GM21825 (cell line): ENCODE data around the gene GPR137.

Experiments
- ATAC-seq: cut with Tn5 transposase; IDR thresholded peaks from one replicate; pipeline ENCODE4 v1.9.1; 2021; ENCODE audit warnings: mild to moderate bottlenecking, moderate library complexity; ENCODE audit not compliant: unreplicated experiment

The GPR137 gene

GRCh38 chr11:64284962-64285884, at the start of gene GPR137:
GPR137 (plus strand) TSS chr11:64285848; CDS start chr11:64286525, 677 bp downstream.
- peak; percentile 45 for ATAC-seq

DNA sequence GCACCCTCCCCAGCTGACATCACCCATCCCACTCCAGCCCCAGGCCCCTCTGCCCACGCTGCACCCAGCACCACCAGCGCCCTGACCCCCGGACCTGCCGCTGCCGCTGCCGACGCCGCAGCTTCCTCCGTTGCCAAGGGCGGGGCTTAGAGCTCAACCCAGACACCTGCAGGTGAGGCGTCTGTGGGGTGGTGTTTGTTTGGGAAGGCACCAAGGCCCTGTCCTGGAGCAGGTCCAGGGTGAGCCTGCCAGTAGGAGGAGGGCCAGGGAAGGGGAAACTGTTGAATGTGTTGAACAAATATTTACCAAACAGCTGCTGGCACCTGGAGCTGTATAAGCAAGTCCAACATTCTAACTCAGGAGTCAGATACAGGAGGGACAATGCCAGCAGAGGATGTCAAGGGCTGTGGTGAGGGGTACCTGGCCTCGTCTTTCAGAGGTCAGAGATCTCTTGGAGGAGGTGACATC, 48.1 kb upstream of the GPR137 start:
- no peak for ATAC-seq

GRCh38 chr11:64238076-64238475, 47.6 kb upstream of the GPR137 start:
- no peak for ATAC-seq

DNA sequence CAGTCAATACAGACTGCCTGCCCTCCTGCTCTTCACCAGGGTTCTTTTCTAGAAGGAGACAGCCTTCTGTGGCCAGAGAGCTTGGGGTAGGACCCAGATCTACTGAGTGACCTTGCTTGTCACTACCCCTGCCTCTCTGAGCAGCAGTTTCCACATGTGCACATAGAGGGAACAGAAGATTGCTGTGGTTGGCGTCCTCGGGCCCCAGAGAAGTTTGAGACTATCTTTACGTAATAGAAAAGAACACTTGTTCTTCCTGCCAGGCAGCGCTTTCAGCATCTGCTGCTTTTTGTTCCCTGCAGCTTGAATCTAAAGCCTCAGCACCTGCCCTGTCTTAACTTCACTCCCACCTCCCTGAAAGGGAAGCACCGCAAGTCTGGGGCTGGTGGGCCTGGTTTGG, 46.6 kb upstream of the GPR137 start:
- no peak for ATAC-seq

DNA sequence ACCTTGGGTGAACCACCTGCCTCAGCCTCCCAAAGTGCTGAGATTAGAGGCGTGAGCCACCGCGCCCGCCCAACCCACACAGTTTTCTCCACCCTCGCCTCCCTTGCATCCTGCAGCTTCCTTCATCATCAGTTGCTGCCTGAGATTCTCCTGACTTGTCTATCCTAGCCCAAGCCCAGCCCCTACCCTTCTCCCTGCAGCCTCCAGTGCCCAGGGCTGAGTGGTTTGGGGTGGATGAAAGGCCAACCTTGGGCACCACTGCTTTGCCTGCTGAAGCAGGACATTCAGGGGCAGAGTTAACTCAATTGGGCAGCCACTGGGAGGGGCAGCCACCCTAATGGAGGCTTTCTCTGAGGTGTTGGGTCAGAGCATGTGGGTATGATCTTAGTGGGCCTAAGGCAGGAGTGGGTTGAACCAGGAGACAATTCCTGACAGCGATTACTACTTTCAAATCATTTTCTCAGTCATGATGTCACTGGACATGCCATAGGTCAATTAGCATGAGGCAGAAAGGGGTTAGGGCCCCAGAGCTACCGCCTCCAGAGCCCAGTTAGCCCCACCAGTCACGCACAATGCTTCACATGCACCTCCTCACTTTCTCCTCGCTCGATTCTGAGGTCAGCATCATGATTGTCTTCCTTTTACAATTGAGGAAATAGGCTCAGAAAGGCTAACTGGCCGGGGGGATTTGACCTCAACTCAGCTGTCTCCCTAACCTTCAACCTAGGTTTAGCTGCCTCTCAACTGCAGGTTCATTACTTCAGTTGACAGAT, 45.8 kb upstream of the GPR137 start:
- no peak for ATAC-seq

DNA sequence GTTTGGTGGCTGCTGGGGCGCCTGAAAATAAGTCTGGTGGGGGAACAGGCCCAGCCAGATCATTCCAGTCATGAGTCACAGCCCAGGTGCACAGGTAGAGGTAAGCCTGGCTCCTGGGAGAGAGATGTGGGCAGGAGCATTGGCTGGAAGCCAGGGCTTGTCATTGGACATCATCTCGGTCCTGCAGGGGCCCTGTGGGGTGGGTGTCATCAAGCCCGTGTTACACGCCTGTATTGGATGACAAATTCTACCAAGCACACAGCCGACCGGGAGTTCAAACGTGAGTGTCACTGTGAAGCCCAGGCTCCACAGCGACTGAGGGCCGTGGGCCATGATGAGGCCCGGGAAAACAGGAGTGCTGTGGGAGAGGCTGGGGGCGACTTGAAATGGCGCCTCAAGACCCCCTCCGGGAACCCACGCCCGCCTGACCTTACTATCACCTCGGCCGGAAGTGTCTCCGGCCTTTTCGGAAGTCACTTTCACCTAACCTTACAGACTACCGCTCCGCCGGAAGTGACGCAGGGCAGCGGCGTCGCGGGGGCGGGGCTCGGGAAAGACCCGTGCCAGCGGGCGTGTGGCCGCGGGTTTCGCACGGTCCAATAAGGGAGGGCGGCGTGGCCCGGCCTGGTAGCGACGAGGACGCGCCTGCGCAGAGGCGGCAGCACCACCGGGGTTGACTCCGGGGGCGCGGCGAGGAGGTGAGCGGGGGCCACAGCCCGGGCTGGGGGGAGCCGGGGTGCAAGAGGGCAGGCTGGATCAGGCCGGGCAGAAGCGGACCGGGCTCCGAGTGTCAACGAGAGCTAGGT, 45.0 kb upstream of the GPR137 start, which contains the start of gene FKBP2:
TSS of gene FKBP2 (plus strand) at position 661 of the 806 bp plus-strand sequence. CDS start 1,293 bp downstream, outside the sequence.
- peak; percentile 56 for ATAC-seq

DNA sequence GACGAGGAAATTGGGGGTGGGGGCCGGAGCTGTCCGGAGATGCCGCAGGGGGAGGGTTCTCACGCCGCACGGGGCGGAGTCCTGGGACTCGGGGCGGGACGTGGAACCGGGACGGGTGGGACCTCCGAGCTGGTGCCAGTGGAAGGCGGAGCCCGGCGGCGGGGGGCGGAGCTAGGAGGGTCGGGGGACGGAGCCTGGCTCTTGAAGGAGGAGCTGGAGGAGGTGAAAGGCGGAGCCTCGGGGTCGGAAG, 44.5 kb upstream of the GPR137 start:
- peak; percentile 59 for ATAC-seq

DNA sequence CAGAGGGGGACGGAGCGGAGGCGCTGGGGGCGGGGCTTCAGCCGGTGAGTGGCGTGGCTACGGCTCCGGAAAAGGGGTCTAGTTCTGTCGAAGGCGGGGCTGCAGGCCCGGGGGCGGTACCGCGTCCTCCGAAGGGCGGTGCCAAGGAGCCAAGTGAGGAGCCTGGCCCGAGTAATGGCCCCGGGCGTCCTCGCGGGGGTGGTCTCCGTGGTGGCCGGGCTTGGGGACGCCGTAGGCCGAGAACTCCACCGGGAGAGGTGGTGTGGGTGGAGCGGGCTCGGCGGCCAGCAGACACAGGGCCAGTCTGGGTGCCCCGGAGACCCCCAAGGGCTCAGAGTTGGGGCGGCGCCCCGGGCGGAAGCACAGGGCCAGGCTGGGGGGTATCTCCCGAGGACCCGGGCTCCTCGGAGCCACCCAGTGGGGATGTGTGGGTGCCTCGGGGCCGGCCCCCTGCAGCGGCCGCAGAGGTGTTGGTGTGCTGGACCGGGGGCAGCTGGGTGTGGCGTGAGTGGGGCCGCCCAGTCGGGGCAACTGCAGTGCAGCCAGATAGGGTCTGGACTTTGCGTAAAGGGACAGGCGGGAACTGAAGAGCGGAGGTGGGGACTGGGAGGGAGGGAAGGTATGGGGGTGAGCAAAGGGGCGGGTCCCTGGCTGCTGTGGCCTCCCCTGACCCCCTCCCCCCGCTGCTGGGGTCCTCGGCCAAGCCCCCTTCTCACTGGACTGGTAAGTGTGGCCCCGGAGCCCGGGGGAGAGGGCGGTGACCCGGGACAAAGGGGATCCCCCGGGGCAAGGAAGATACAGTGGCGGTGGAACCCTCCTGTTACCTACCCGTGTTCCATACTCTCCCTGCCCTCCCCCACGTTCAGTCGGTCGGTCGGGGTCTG, 43.9 kb upstream of the GPR137 start:
- ATAC-seq, result peak; percentile 56

DNA sequence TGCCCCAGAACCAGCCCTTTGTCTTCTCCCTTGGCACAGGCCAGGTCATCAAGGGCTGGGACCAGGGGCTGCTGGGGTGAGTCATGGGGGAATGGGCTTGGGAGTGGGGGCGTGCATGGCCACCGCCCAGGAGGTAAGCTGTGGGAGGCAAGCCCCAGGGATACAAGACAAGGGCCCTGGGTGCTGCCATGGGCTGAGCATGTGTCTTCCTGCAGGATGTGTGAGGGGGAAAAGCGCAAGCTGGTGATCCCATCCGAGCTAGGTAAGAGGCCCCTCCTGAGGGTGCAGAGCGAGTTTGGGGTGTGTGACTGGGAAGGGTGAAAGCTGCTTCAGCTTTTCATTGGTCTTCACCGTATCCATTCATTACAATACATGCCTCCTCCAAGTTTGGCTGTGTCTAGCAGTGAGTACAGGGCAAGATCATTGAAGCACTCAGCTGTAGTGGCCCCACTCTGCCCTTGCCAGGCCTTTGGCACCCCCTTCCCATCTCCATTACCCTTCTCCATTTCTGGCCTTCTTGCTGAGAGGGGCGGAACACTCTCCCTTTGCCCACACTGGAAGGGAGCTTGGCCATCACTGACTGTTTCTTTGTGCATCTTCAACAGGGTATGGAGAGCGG, 42.3 kb upstream of the GPR137 start:
- no peak for ATAC-seq

DNA sequence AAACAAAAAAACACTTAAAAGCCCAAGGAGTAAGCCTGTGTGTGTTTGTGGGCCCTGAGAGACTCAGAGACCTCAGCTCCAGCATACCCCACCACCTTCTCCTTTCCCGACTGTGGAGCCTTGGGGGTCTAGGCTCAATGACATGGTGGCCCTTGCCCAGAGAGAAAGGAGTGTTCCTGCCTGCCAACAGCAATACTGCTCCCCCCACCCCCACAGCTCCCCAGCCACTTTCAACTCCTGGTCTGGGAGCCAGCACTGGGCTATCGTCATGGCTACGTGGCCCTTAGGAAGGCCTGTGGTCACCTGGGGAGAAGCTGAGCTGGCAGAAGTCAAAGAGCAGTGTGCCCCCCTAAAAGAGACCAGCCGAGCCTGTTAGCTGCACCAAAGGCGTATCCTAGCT, 41.5 kb upstream of the GPR137 start:
- ATAC-seq, result no peak

DNA sequence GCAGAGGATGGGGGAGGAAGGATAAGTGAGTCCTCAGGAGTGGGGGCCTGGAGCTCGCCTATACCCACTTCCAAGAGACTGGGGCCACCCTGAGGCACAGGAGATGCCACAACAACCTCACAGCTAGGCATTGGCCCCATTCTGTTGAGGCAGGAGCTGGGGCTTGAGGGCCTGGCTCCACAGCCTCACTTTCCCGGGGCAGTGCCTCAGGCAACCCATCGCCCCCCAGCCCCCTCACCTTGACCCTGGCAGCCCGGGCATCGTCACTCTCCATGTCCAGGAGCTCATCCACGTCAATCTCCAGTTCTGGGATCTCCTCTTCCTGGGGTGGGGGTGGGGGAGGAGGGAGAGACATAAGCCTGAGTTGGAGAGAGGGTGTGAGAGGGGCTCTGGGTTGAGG, 40.7 kb upstream of the GPR137 start:
- ATAC-seq, result no peak

- no peak for ATAC-seq
Measured at GRCh38 chr11:64245401-64245796, 40.2 kb upstream of the GPR137 start.

DNA sequence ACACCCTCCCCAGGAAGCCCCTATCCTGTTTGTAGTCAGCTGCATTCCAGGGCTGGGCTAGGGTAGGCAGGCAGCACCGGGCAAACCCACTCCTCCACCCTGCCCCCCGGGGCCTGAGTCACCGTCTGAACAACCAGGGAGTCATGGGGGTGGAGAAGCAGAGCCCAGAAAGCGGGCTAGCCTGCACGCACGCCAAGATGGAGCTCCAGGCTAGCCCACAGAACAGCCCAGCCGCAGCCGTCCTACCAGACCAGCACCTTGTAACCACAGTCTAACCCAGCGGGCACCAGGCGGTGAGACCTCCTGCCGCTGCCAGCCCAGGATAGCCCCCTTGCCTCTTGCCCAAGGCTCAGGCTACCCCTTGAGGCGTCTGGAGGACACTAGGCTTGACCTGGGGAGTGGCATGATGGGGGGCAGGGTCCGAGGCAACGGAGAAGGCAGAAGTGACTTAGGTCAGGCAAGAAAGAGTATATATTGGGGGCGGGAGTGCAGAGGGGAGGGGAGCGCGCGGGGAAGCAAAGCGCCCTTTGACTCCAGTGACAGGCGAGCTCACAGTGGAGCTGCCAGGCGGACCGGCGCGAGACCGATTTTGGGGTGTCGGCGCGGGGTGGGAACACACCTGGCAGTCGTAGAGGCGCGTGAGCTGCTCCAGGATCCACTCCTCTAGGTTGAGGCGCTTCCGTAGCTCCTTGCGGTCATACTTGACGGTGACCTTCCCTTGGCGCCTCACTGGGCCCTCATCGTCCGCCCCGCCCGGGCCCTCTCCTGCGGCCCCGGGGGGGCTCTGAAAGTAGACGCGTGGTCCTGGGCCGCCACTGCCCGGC, 39.6 kb upstream of the GPR137 start:
- ATAC-seq, result no peak

- peak; percentile 5 for ATAC-seq
Measured at GRCh38 chr11:64246621-64246870, 39.1 kb upstream of the GPR137 start.

DNA sequence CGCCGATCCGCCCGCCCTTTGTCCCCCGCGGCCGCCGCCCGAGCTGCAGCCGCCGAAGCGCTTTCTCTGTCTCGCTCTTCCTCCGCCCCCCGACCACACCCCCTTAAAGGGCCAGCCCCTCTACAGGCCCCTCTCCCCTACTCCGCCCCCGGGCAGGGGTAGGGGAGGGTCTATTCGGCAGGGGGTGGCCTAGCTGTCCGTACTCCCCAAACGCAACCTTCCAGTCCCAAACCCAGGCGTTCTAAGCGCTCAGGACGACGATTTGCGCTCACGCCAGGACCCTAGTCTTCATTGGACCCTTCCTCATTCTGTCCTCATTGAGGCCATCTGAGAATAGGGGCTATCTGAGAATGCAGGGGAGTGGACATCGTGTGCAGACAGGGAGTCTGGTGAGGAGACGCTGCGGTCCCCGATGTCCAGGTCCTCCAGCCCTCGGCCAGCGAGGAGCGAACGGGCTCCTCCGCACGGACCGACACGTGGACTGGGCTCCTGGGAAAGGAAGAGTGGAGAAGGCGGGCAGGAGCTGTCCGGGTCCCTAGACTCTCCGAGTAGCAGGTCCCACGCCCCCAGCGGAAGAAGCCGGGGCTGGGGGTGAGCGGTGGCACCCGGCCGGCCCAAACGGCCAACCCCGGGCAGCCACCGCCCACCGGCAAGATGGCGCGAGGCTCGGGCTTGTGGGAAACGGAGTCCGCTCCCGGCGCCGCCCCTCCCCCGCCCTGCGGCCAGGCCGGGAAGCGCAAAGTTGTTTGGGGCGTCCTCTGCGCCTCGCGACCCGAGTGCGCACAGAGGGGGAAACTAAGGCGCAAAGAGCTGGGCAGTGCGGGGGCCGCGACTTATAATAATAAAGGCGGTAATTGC, 38.5 kb upstream of the GPR137 start, which contains the start of gene PPP1R14B:
TSS of gene PPP1R14B (minus strand) at position 73 of the 858 bp plus-strand sequence. CDS start 270 bp downstream, outside the sequence.
- peak; percentile 28 for ATAC-seq

GRCh38 chr11:64247729-64248531, 37.7 kb upstream of the GPR137 start:
- ATAC-seq, result no peak

GRCh38 chr11:64248578-64248977, 37.1 kb upstream of the GPR137 start:
- no peak for ATAC-seq
